ENCODE measurements around the gene MSRB3. TPM values are rescaled to one million over a fixed set of nuclear protein-coding genes. Genes with fewer than 3 reads are reported as not detected.

The MSRB3 gene
- total RNA-seq, 1 experiment from 2014 or later: 0.55 TPM

- no peak for DNase-seq
- no TSS peak for BruUV-seq (replicated peaks)
- Histone ChIP-seq H2AFZ (no peak overlapping the region), H3K9me2 (ENCODE audit: insufficient read depth) (no peaks in the 10 kb centered on the region), H3K27ac (no peak overlapping the region), H3K4me1 (replicated peaks; ENCODE audit: insufficient read depth) (peaks cover 5% of the 10 kb centered on the region; the same call in 1 of the 2 replicates), H3K27me3 (ENCODE audit: insufficient read depth, low read depth) (no peaks in the 10 kb centered on the region), H3K9me3 (ENCODE audit: insufficient read depth, low read depth) (0 out of 2 replicates have a peak, but pooled peaks cover under 1% of the 10 kb centered on the region), H3K36me3 (ENCODE audit: low read depth) (no peaks in the 10 kb centered on the region), H3K4me3 (no peak overlapping the region), H3F3A (ENCODE audit: insufficient read depth, low read depth) (no peaks in the 10 kb centered on the region), H3K79me2 (ENCODE audit: low read depth) (no peaks in the 10 kb centered on the region), H3K4me2 (no peak overlapping the region), H4K20me1 (ENCODE audit: insufficient read depth) (no peaks in the 10 kb centered on the region)
- TF ChIP-seq CTCF (conservative IDR thresholded peaks at IDR 0.05): no peak
- TF ChIP-seq EZH2 (IDR thresholded peaks at IDR 0.05; ENCODE audit: low read depth): no peak
- intact Hi-C loops (cut with micrococcal nuclease; ENCODE audit: unreplicated experiment): no loop called here
- POLR2A ChIA-PET (ENCODE audit: unreplicated experiment): no interaction called here
- CTCF ChIA-PET: no interaction called here
Measured at GRCh38 chr12:65339161-65339560, 60.7 kb downstream of the MSRB3 start.

- H3K27me3 ChIP-seq (ENCODE audit: insufficient read depth, low read depth): no peaks in the 10 kb centered on the region
- no peak overlapping the region for H3K27ac ChIP-seq
- no peak overlapping the region for H2AFZ ChIP-seq
- H3F3A ChIP-seq (ENCODE audit: insufficient read depth, low read depth): no peaks in the 10 kb centered on the region
- no peak for TF ChIP-seq CTCF (conservative IDR thresholded peaks at IDR 0.05)
- no peaks in the 10 kb centered on the region for H3K4me1 ChIP-seq (replicated peaks; ENCODE audit: insufficient read depth)
- H3K4me3 ChIP-seq: no peak overlapping the region
- H3K79me2 ChIP-seq (ENCODE audit: low read depth): no peaks in the 10 kb centered on the region
- H3K4me2 ChIP-seq: no peak overlapping the region
- intact Hi-C loops (cut with micrococcal nuclease; ENCODE audit: unreplicated experiment): no loop called here
- POLR2A ChIA-PET (ENCODE audit: unreplicated experiment): no interaction called here
- no peaks in the 10 kb centered on the region for H3K36me3 ChIP-seq (ENCODE audit: low read depth)
- no peak for DNase-seq
- CTCF ChIA-PET: interaction anchor here (0.6 kb wide), 1 partner anchor 9 kb away, joined by 3 read pairs; no protein-coding TSS in a partner anchor
- H4K20me1 ChIP-seq (ENCODE audit: insufficient read depth): no peaks in the 10 kb centered on the region
- H3K9me2 ChIP-seq (ENCODE audit: insufficient read depth): no peaks in the 10 kb centered on the region
- no peaks in the 10 kb centered on the region for H3K9me3 ChIP-seq (ENCODE audit: insufficient read depth, low read depth)
- no TSS peak for BruUV-seq (replicated peaks)
Measured at GRCh38 chr12:65343230-65343629, 64.7 kb downstream of the MSRB3 start.

GRCh38 chr12:65343801-65344200 is 65.3 kb downstream of the MSRB3 start:
- no peaks in the 10 kb centered on the region for H3K27me3 ChIP-seq (ENCODE audit: insufficient read depth, low read depth)
- no TSS peak for BruUV-seq (replicated peaks)
- POLR2A ChIA-PET (ENCODE audit: unreplicated experiment): no interaction called here
- no peaks in the 10 kb centered on the region for H3K36me3 ChIP-seq (ENCODE audit: low read depth)
- no peaks in the 10 kb centered on the region for H3K9me3 ChIP-seq (ENCODE audit: insufficient read depth, low read depth)
- H3K4me3 ChIP-seq: no peak overlapping the region
- no peak overlapping the region for H3K27ac ChIP-seq
- no peak overlapping the region for H2AFZ ChIP-seq
- H3K9me2 ChIP-seq (ENCODE audit: insufficient read depth): no peaks in the 10 kb centered on the region
- H3K4me2 ChIP-seq: no peak overlapping the region
- no peak for DNase-seq
- intact Hi-C loops (cut with micrococcal nuclease; ENCODE audit: unreplicated experiment): no loop called here
- TF ChIP-seq CTCF (conservative IDR thresholded peaks at IDR 0.05) (no peak), EZH2 (IDR thresholded peaks at IDR 0.05; ENCODE audit: low read depth) (no peak)
- CTCF ChIA-PET: interaction anchor here (0.6 kb wide), 1 partner anchor 10 kb away, joined by 3 read pairs; no protein-coding TSS in a partner anchor
- no peaks in the 10 kb centered on the region for H3K4me1 ChIP-seq (replicated peaks; ENCODE audit: insufficient read depth)
- no peaks in the 10 kb centered on the region for H4K20me1 ChIP-seq (ENCODE audit: insufficient read depth)
- no peaks in the 10 kb centered on the region for H3F3A ChIP-seq (ENCODE audit: insufficient read depth, low read depth)
- H3K79me2 ChIP-seq (ENCODE audit: low read depth): no peaks in the 10 kb centered on the region
